CD14-positive monocyte (primary cell): ENCODE measurements around the gene LCN9. TPM values are rescaled to one million over a fixed set of nuclear protein-coding genes. Genes with fewer than 3 reads are reported as not detected.

Source experiments
- DNase-seq, 3 donors: peaks; one replicate each; pipeline ENCODE4 v3.0.0-alpha.2; 2011 to 2022
- H2AFZ ChIP-seq: 2 replicates; pipeline ENCODE4 v1.6.0; 2012; ENCODE audit warnings: mild to moderate bottlenecking, low read depth, low read length, inconsistent platforms; ENCODE audit not compliant: insufficient read depth, poor library complexity, severe bottlenecking
- H3K27ac ChIP-seq, 2 donors: 1 replicate in 1 of 2; 2 replicates in 1 of 2; pipeline ENCODE4 v1.5.1; 2012 to 2013; ENCODE audit warnings: low read length in 2 of 2, control low read depth in 1 of 2, inconsistent platforms in 1 of 2, low read depth in 1 of 2, mild to moderate bottlenecking in 1 of 2
- H3K27me3 ChIP-seq, 2 donors: one replicate each; pipeline versions ENCODE4 v1.6.0 to v1.6.1; 2011 to 2013; ENCODE audit warnings: low read length in 2 of 2; ENCODE audit not compliant: control insufficient read depth in 2 of 2, insufficient read depth in 2 of 2
- H3K36me3 ChIP-seq, 2 donors: replicated peaks in 1 of 2; 1 replicate in 1 of 2; 2 replicates in 1 of 2; pipeline versions ENCODE4 v1.5.1 to v1.6.1; 2012 to 2013; ENCODE audit warnings: low read length in 2 of 2, control low read depth in 1 of 2, inconsistent platforms in 1 of 2, mild to moderate bottlenecking in 1 of 2; ENCODE audit not compliant: insufficient read depth in 2 of 2, control insufficient read depth in 1 of 2
- H3K4me1 ChIP-seq, 2 donors: 1 replicate in 1 of 2; 2 replicates in 1 of 2; pipeline versions ENCODE4 v1.5.1 to v1.6.1; 2012 to 2013; ENCODE audit warnings: low read length in 2 of 2, control low read depth in 1 of 2, inconsistent platforms in 1 of 2, mild to moderate bottlenecking in 1 of 2, moderate library complexity in 1 of 2; ENCODE audit not compliant: insufficient read depth in 2 of 2, control insufficient read depth in 1 of 2
- H3K4me2 ChIP-seq: replicated peaks from 2 replicates; pipeline ENCODE3; 2012; ENCODE audit warnings: low read length, moderate library complexity, mild to moderate bottlenecking; ENCODE audit not compliant: poor library complexity, severe bottlenecking; ENCODE audit errors: extremely low read depth
- H3K4me3 ChIP-seq, 3 experiments: fragments of 200-600 bp in 1 of 3; sonication (generic) in 1 of 3; replicated peaks in 1 of 3; 1 replicate in 2 of 3; 2 replicates in 1 of 3; pipeline ENCODE4 v1.5.1; 2011 to 2013; ENCODE audit warnings: low read length in 3 of 3, mild to moderate bottlenecking in 3 of 3, control low read depth in 2 of 3, low read depth in 2 of 3, inconsistent platforms in 1 of 3, moderate library complexity in 1 of 3
- H3K79me2 ChIP-seq: 2 replicates; pipeline ENCODE4 v1.6.0; 2012; ENCODE audit warnings: mild to moderate bottlenecking, control low read depth, inconsistent platforms, low read length, moderate library complexity; ENCODE audit not compliant: insufficient read depth
- H3K9ac ChIP-seq: 2 replicates; pipeline ENCODE4 v1.6.0; 2017; ENCODE audit warnings: low read length, mild to moderate bottlenecking; ENCODE audit not compliant: insufficient read depth, poor library complexity, severe bottlenecking
- H3K9me3 ChIP-seq, 2 donors: replicated peaks in 1 of 2; 1 replicate in 1 of 2; 2 replicates in 1 of 2; pipeline versions ENCODE4 v1.5.1 to v1.6.1; 2012 to 2013; ENCODE audit warnings: low read length in 2 of 2, control low read depth in 1 of 2; ENCODE audit not compliant: control insufficient read depth in 1 of 2, insufficient read depth in 1 of 2
- H4K20me1 ChIP-seq: 2 replicates; pipeline ENCODE4 v1.6.0; 2012; ENCODE audit warnings: mild to moderate bottlenecking, low read length, control low read depth, moderate library complexity; ENCODE audit not compliant: insufficient read depth
- H3K27ac Mint-ChIP-seq, 7 donors: one replicate each; pipeline ENCODE4 v1.8.0; 2020; ENCODE audit warnings: mild to moderate bottlenecking in 7 of 7, mixed read lengths in 7 of 7, moderate library complexity in 6 of 7, inconsistent platforms in 2 of 7
- H3K27me3 Mint-ChIP-seq, 3 donors: one replicate each; pipeline ENCODE4 v1.8.0; 2021 to 2022; ENCODE audit warnings: low read depth in 3 of 3, mild to moderate bottlenecking in 3 of 3, mixed read lengths in 3 of 3, moderate library complexity in 3 of 3, inconsistent platforms in 1 of 3
- H3K36me3 Mint-ChIP-seq, 2 donors: one replicate each; pipeline ENCODE4 v1.8.0; 2020; ENCODE audit warnings: mixed read lengths in 2 of 2, inconsistent platforms in 1 of 2, mild to moderate bottlenecking in 1 of 2
- H3K4me1 Mint-ChIP-seq: one replicate; pipeline ENCODE4 v1.8.0; 2020; ENCODE audit warnings: mild to moderate bottlenecking, mixed read lengths
- H3K4me3 Mint-ChIP-seq, 2 donors: one replicate each; pipeline ENCODE4 v1.8.0; 2020; ENCODE audit warnings: mild to moderate bottlenecking in 2 of 2, mixed read lengths in 2 of 2, moderate library complexity in 1 of 2
- H3K9me3 Mint-ChIP-seq, 7 donors: one replicate each; pipeline ENCODE4 v1.8.0; 2020 to 2022; ENCODE audit warnings: mixed read lengths in 7 of 7, mild to moderate bottlenecking in 6 of 7, moderate library complexity in 6 of 7, inconsistent platforms in 2 of 7
- WGBS: methylation state at CpG from one replicate; pipeline ENCODE4 v1.1.5; 2013; ENCODE audit warnings: missing lambda C conversion rate; ENCODE audit not compliant: insufficient coverage; 5-methylcytosine and 5-hydroxymethylcytosine counted together
- intact Hi-C, 2 donors: fragments of 100-400 bp; cut with micrococcal nuclease; formaldehyde crosslinking; loops; one replicate each; pipeline versions ENCODE4 v1.15.0 to v1.15.1; 2023
- polyA plus RNA-seq, 3 donors: library from polyadenylated mRNA; depleted of rRNA in 1 of 3; unstranded in 2 of 3; stranded (reverse) in 1 of 3; fragments of 300-500 nt in 2 of 3; fragments of >200 nt in 1 of 3; fragmentation: Illumina TruSeq in 2 of 3; gene quantifications; 1 replicate in 2 of 3; 2 replicates in 1 of 3; pipeline ENCODE4 v1.2.3, GENCODE V29; 2012 to 2021
- TF ChIP-seq, protein P1 (sequence below): fragments of 200-600 bp; IDR thresholded peaks from one replicate; pipeline ENCODE4 v1.8.0; 2022; ENCODE audit warnings: antibody characterized with exemption, mild to moderate bottlenecking

The LCN9 gene
- polyA plus RNA-seq, 3 donors: not detected

DNA sequence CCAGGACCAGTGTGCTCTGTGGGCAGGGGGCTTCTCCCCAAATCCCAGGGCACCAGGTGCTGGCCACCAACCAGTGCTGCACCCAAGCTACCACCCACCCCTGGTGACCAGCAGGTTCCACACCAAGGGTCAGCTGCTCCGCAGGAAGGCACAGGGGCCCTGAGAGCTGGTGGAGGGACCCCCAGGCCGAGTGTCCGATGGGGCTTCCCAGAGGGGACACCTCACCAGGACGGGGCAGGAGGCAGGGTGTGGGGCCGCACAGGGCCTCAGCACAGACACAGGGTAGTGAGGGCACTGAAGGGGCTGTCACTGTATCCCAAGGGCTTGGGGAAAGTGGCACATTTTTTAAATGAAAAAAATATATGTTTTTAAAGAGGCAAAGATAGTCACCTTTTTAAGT lies 18.1 kb downstream of the LCN9 start:
- Mint-ChIP-seq H3K4me1 (no peaks in the 10 kb centered on the region), H3K9me3 (peaks cover 0 to 2% (median 0%) of the 10 kb centered on the region in 7 donors), H3K27me3 (peaks cover 0 to 1% (median 0%) of the 10 kb centered on the region in 3 donors), H3K4me3 (no peak overlapping the region), H3K27ac (no peak overlapping the region), H3K36me3 (no peaks in the 10 kb centered on the region)
- no peaks in the 10 kb centered on the region for H3K79me2 ChIP-seq
- H3K9ac ChIP-seq: no peak overlapping the region
- H2AFZ ChIP-seq: no peak overlapping the region
- DNase-seq: no peak
- WGBS: 91% methylated on average over 5 of the region's 5 CpGs
- no peaks in the 10 kb centered on the region for H3K27me3 ChIP-seq
- H3K27ac ChIP-seq: no peak overlapping the region
- intact Hi-C loops: no loop called here
- no peak overlapping the region for H3K4me2 ChIP-seq
- TF ChIP-seq, protein P1, sequence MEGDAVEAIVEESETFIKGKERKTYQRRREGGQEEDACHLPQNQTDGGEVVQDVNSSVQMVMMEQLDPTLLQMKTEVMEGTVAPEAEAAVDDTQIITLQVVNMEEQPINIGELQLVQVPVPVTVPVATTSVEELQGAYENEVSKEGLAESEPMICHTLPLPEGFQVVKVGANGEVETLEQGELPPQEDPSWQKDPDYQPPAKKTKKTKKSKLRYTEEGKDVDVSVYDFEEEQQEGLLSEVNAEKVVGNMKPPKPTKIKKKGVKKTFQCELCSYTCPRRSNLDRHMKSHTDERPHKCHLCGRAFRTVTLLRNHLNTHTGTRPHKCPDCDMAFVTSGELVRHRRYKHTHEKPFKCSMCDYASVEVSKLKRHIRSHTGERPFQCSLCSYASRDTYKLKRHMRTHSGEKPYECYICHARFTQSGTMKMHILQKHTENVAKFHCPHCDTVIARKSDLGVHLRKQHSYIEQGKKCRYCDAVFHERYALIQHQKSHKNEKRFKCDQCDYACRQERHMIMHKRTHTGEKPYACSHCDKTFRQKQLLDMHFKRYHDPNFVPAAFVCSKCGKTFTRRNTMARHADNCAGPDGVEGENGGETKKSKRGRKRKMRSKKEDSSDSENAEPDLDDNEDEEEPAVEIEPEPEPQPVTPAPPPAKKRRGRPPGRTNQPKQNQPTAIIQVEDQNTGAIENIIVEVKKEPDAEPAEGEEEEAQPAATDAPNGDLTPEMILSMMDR: no peak
- no peaks in the 10 kb centered on the region for H3K9me3 ChIP-seq
- H3K4me1 ChIP-seq: no peaks in the 10 kb centered on the region
- no peaks in the 10 kb centered on the region for H4K20me1 ChIP-seq
- H3K4me3 ChIP-seq: no peak overlapping the region
- H3K36me3 ChIP-seq: no peaks in the 10 kb centered on the region

DNA sequence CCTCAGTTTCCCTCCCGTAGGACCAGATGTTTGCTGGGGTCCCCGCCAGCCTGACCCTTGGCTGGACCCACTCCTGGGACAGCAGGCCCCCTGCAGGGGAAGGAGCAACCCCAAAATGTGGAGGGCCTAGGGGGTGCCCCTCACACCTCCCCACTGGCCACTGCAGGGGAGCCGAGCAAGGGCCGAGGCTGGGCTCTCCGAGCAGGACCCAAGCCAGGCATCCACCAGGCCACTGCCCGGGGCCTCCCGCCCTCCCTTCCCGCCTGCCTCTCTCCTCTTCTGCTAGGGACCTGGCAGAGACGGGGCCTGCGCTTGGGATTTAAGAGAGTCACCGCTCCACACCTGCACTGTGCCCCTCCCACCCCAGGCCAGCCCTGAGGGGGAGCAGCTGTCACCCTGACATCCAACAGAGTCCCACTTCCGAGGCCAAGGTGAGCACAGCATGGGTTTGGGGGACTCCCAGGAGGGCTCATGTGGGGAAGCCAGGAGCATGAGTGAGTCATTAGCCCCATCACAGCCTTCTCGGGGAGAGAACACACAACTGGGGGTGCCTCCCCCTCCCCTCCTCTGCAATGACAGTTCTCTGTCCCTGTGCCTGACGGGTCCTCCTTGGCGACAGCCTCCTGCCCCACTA lies 20.4 kb downstream of the LCN9 start:
- Histone ChIP-seq H2AFZ (no peak overlapping the region), H4K20me1 (no peaks in the 10 kb centered on the region), H3K27me3 (no peaks in the 10 kb centered on the region), H3K4me3 (no peak overlapping the region), H3K27ac (no peak overlapping the region), H3K4me1 (no peaks in the 10 kb centered on the region), H3K9ac (no peak overlapping the region), H3K9me3 (no peaks in the 10 kb centered on the region), H3K79me2 (no peaks in the 10 kb centered on the region), H3K36me3 (no peaks in the 10 kb centered on the region), H3K4me2 (no peak overlapping the region)
- no peak for DNase-seq
- 91% methylated on average over 9 of the region's 15 CpGs for WGBS
- no peak overlapping the region for H3K27ac Mint-ChIP-seq
- peaks cover 0 to 2% (median 0%) of the 10 kb centered on the region in 7 donors for H3K9me3 Mint-ChIP-seq
- no peak overlapping the region for H3K4me3 Mint-ChIP-seq
- intact Hi-C loops: no loop called here
- no peaks in the 10 kb centered on the region for H3K36me3 Mint-ChIP-seq
- H3K4me1 Mint-ChIP-seq: no peaks in the 10 kb centered on the region
- H3K27me3 Mint-ChIP-seq: no peaks in the 10 kb centered on the region
- TF ChIP-seq, protein P1: no peak
